HEK293 (cell line): ENCODE measurements around the gene TTC32.

ENCODE experiments used
- CTCF ChIA-PET: fragments of 350-600 bp; formaldehyde crosslinking; extraction: SDS; loops from one replicate; lab custom pipeline; 2021; ENCODE audit warnings: antibody characterized with exemption; lab: Yijun Ruan, JAX
- POLR2A ChIA-PET: fragments of 300-600 bp; formaldehyde crosslinking; extraction: SDS; loops from one replicate; lab custom pipeline; 2020; ENCODE audit warnings: antibody characterized with exemption, inconsistent platforms; lab: Yijun Ruan, JAX
- H3K27ac ChIP-seq: fragments of 200-500 bp; sonication (Bioruptor generic); 2 replicates; pipeline ENCODE4 v1.5.1; 2014; ENCODE audit warnings: low read depth, low read length, control low read depth, inconsistent platforms; ENCODE audit errors: extremely low read depth
- H3K36me3 ChIP-seq, 2 experiments: fragments of 200-500 bp in 1 of 2; sonication (Bioruptor generic) in 1 of 2; 1 replicate in 1 of 2; 2 replicates in 1 of 2; pipeline ENCODE4 v1.5.1; 2014 to 2017; ENCODE audit warnings: inconsistent platforms in 2 of 2, low read length in 2 of 2; ENCODE audit not compliant: control insufficient read depth in 2 of 2, insufficient read depth in 1 of 2
- H3K4me1 ChIP-seq: fragments of 200-500 bp; sonication (Bioruptor generic); 2 replicates; pipeline ENCODE4 v1.5.1; 2014; ENCODE audit warnings: mild to moderate bottlenecking, low read length, inconsistent platforms; ENCODE audit not compliant: control insufficient read depth, insufficient read depth
- H3K4me3 ChIP-seq: 2 replicates; pipeline ENCODE4 v1.5.1; 2011; ENCODE audit warnings: low read depth, mild to moderate bottlenecking, control low read depth, low read length, moderate library complexity
- H3K9me3 ChIP-seq: fragments of 200-500 bp; sonication (Bioruptor generic); 2 replicates; pipeline ENCODE4 v1.5.1; 2014; ENCODE audit warnings: low read depth, low read length, inconsistent platforms; ENCODE audit not compliant: control insufficient read depth, insufficient read depth
- ATF2 ChIP-seq: fragments of 450-650 bp; formaldehyde crosslinking; IDR thresholded peaks from 2 replicates; pipeline ENCODE4 v1.5.1; 2016; ENCODE audit warnings: missing biosample characterization, missing genetic modification characterization, low read depth
- BCL11A ChIP-seq: fragments of 450-650 bp; formaldehyde crosslinking; IDR thresholded peaks from 2 replicates; pipeline ENCODE4 v1.5.1; 2016; ENCODE audit warnings: low read depth, missing biosample characterization, missing genetic modification characterization
- GFI1B ChIP-seq: fragments of 450-650 bp; formaldehyde crosslinking; IDR thresholded peaks from 2 replicates; pipeline ENCODE4 v1.5.1; 2016; ENCODE audit warnings: missing biosample characterization, missing genetic modification characterization
- KLF16 ChIP-seq: fragments of 450-650 bp; formaldehyde crosslinking; IDR thresholded peaks from 2 replicates; pipeline ENCODE4 v1.5.1; 2017; ENCODE audit warnings: missing biosample characterization, missing genetic modification characterization
- PRDM10 ChIP-seq: fragments of 450-650 bp; formaldehyde crosslinking; IDR thresholded peaks from 2 replicates; pipeline ENCODE4 v1.5.1; 2016; ENCODE audit warnings: missing biosample characterization, missing genetic modification characterization
- REPIN1 ChIP-seq: fragments of 450-650 bp; formaldehyde crosslinking; IDR thresholded peaks from 2 replicates; pipeline ENCODE4 v1.5.1; 2017; ENCODE audit warnings: missing biosample characterization, missing genetic modification characterization, low read depth
- ZBTB1 ChIP-seq: fragments of 450-650 bp; formaldehyde crosslinking; IDR thresholded peaks from 2 replicates; pipeline ENCODE4 v1.5.1; 2016; ENCODE audit warnings: missing biosample characterization, missing genetic modification characterization
- ZBTB48 ChIP-seq: fragments of 450-650 bp; formaldehyde crosslinking; IDR thresholded peaks from 2 replicates; pipeline ENCODE4 v1.5.1; 2016; ENCODE audit warnings: missing biosample characterization, missing genetic modification characterization
- ZNF155 ChIP-seq: fragments of 450-650 bp; formaldehyde crosslinking; IDR thresholded peaks from 2 replicates; pipeline ENCODE4 v1.5.1; 2016; ENCODE audit warnings: missing biosample characterization, missing genetic modification characterization
- ZNF274 ChIP-seq, 2 experiments: fragments of 200-500 bp in 1 of 2; fragments of 450-650 bp in 1 of 2; sonication (Bioruptor generic) in 1 of 2; formaldehyde crosslinking in 1 of 2; IDR thresholded peaks; 2 replicates each; pipeline versions ENCODE4 v1.5.1 to v1.6.1; 2014 to 2016; ENCODE audit warnings: borderline replicate concordance in 1 of 2, inconsistent platforms in 1 of 2, low read length in 1 of 2, missing biosample characterization in 1 of 2, missing genetic modification characterization in 1 of 2
- ZNF629 ChIP-seq: fragments of 450-650 bp; formaldehyde crosslinking; IDR thresholded peaks from 2 replicates; pipeline ENCODE4 v1.5.1; 2017; ENCODE audit warnings: missing biosample characterization, missing genetic modification characterization
- ZNF658 ChIP-seq: fragments of 450-650 bp; formaldehyde crosslinking; IDR thresholded peaks from 2 replicates; pipeline ENCODE4; 2016; ENCODE audit warnings: missing biosample characterization, missing genetic modification characterization
- TF ChIP-seq, protein P1 (sequence below): fragments of 450-650 bp; formaldehyde crosslinking; IDR thresholded peaks from 2 replicates; pipeline ENCODE4 v1.5.1; 2017; ENCODE audit warnings: missing biosample characterization, missing genetic modification characterization
- TF ChIP-seq, protein P2 (sequence below): fragments of 450-650 bp; formaldehyde crosslinking; IDR thresholded peaks from 2 replicates; pipeline ENCODE4 v1.5.1; 2016; ENCODE audit warnings: missing biosample characterization, missing genetic modification characterization
- TF ChIP-seq, protein P3 (sequence below): fragments of 450-650 bp; formaldehyde crosslinking; IDR thresholded peaks from 2 replicates; pipeline ENCODE4 v1.5.1; 2016; ENCODE audit warnings: missing biosample characterization, missing genetic modification characterization

TTC32 gene

DNA sequence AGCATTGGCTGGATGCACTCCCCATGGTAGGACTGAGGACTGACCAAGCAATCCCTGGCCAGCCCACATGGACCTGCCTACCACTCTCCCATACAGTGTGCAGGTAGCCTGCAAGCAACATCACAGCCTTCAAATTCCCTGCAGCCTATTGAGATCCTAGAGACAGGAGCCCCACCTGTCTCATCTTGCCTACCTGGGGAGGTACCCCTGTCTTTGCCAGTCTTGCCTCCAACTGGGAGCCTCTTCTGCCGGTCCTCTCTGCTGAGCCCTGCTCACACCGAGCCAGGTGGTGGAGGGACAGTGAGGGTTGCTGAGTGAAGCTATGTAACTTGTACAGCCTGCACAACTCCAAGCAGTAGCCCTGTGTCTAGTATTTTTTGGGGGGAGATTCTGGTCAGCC lies 29.9 kb downstream of the TTC32 start (continued):
- TF ChIP-seq, protein P1, sequence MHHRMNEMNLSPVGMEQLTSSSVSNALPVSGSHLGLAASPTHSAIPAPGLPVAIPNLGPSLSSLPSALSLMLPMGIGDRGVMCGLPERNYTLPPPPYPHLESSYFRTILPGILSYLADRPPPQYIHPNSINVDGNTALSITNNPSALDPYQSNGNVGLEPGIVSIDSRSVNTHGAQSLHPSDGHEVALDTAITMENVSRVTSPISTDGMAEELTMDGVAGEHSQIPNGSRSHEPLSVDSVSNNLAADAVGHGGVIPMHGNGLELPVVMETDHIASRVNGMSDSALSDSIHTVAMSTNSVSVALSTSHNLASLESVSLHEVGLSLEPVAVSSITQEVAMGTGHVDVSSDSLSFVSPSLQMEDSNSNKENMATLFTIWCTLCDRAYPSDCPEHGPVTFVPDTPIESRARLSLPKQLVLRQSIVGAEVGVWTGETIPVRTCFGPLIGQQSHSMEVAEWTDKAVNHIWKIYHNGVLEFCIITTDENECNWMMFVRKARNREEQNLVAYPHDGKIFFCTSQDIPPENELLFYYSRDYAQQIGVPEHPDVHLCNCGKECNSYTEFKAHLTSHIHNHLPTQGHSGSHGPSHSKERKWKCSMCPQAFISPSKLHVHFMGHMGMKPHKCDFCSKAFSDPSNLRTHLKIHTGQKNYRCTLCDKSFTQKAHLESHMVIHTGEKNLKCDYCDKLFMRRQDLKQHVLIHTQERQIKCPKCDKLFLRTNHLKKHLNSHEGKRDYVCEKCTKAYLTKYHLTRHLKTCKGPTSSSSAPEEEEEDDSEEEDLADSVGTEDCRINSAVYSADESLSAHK = no peak

GRCh38 chr2:19870792-19871191 lies 31.0 kb downstream of the TTC32 start:
- Histone ChIP-seq H3K36me3 (no peaks in the 10 kb centered on the region), H3K4me1 (no peaks in the 10 kb centered on the region), H3K9me3 (no peaks in the 10 kb centered on the region), H3K27ac (no peak overlapping the region), H3K4me3 (no peak overlapping the region)
- POLR2A ChIA-PET = no interaction called here
- CTCF ChIA-PET = no interaction called here
- TF ChIP-seq REPIN1 (tag by site-specific recombination) = no peak
- TF ChIP-seq, protein P2, sequence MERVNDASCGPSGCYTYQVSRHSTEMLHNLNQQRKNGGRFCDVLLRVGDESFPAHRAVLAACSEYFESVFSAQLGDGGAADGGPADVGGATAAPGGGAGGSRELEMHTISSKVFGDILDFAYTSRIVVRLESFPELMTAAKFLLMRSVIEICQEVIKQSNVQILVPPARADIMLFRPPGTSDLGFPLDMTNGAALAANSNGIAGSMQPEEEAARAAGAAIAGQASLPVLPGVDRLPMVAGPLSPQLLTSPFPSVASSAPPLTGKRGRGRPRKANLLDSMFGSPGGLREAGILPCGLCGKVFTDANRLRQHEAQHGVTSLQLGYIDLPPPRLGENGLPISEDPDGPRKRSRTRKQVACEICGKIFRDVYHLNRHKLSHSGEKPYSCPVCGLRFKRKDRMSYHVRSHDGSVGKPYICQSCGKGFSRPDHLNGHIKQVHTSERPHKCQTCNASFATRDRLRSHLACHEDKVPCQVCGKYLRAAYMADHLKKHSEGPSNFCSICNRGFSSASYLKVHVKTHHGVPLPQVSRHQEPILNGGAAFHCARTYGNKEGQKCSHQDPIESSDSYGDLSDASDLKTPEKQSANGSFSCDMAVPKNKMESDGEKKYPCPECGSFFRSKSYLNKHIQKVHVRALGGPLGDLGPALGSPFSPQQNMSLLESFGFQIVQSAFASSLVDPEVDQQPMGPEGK = no peak
- TF ChIP-seq ZNF629 (tag by site-specific recombination) = no peak
- TF ChIP-seq PRDM10 = no peak
- TF ChIP-seq, protein P3, sequence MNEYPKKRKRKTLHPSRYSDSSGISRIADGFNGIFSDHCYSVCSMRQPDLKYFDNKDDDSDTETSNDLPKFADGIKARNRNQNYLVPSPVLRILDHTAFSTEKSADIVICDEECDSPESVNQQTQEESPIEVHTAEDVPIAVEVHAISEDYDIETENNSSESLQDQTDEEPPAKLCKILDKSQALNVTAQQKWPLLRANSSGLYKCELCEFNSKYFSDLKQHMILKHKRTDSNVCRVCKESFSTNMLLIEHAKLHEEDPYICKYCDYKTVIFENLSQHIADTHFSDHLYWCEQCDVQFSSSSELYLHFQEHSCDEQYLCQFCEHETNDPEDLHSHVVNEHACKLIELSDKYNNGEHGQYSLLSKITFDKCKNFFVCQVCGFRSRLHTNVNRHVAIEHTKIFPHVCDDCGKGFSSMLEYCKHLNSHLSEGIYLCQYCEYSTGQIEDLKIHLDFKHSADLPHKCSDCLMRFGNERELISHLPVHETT (tag by site-specific recombination) = no peak
- TF ChIP-seq KLF16 (tag by site-specific recombination) = no peak
- TF ChIP-seq ATF2 (tag by site-specific recombination) = no peak
- no peak for TF ChIP-seq ZNF155 (tag by site-specific recombination)
- TF ChIP-seq GFI1B = no peak
- TF ChIP-seq ZBTB1 = no peak
- TF ChIP-seq ZBTB48 (tag by site-specific recombination) = no peak
- no peak for TF ChIP-seq ZNF274 (IDR thresholded peaks at IDR 0.05; ENCODE audit: low read length)
- no peak for TF ChIP-seq ZNF274 (tag by site-specific recombination; IDR thresholded peaks at IDR 0.05; ENCODE audit: borderline replicate concordance)
- TF ChIP-seq BCL11A = no peak
- no peak for TF ChIP-seq ZNF658 (tag by site-specific recombination)
